VCaP (cell line): ENCODE data around the gene GNRHR.

ENCODE experiments used
- H3K27ac ChIP-seq: fragments of 450-650 bp; 2 replicates; pipeline ENCODE4 v1.5.1; 2017
- CTCF ChIP-seq: fragments of 450-650 bp; conservative IDR thresholded peaks from 2 replicates; pipeline ENCODE4 v1.5.1; 2017; ENCODE audit warnings: mild to moderate bottlenecking, moderate library complexity

GNRHR gene

GRCh38 chr4:67699603-67700002, 54.6 kb downstream of the GNRHR start:
- TF ChIP-seq CTCF = no peak
- H3K27ac ChIP-seq = peak overlapping the region; percentile 79

- no peak for TF ChIP-seq CTCF
- H3K27ac ChIP-seq = no peak overlapping the region
These were observed 56.1 kb downstream of the GNRHR start for GRCh38 chr4:67697860-67698687.

- H3K27ac ChIP-seq = no peak overlapping the region
- TF ChIP-seq CTCF = no peak
These were observed 58.1 kb downstream of the GNRHR start for GRCh38 chr4:67696061-67696460.

GRCh38 chr4:67694662-67695061, 59.5 kb downstream of the GNRHR start:
- H3K27ac ChIP-seq = no peak overlapping the region
- no peak for TF ChIP-seq CTCF

GRCh38 chr4:67691328-67691727, 62.9 kb downstream of the GNRHR start:
- no peak for TF ChIP-seq CTCF
- no peak overlapping the region for H3K27ac ChIP-seq
